GDM1 (cell line): Measurements from ENCODE around the gene EYS.

Experiments used
- DNase-seq: peaks from one replicate; lab custom pipeline; 2025; lab: John Stamatoyannopoulos, UW

Gene EYS

DNA sequence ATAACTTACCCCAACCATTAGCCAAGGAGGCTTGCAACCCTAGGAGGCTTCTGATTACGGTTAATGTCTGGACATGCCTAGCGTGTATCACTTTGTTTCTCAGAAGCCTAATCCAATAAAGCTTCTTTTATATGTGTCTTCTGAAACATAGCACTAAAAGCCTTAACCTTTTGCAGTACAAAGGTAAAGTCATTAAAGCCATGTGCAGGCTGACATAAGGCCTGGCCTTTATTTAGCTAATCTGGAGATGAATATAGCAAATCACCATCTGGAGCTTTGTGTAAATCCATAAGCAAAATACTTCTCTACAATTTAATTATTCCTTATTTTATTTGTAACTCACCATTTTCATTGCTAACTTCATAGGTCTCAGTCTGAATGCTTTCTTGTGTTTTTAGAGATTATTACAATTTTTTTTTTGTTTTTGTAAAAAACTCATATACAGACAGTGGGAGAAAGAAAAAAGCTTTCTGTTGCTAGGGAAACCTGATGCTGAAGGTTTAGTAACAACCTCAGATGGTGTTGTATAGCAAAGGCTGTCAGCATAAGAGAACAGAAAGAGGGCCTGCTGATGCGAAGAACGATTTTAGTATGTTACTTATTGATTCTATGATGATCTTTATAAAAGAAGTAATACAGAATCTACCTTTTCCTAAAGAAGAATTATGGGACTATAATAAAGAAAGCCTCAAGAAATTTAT lies at the start of gene EYS:
Gene EYS, minus strand, starts transcription at position 101 of the 701 bp plus-strand sequence. CDS start 211,816 bp downstream, outside the sequence.
- no peak for DNase-seq

GRCh38 chr6:65746302-65746701 lies 39.3 kb upstream of the EYS start:
- no peak for DNase-seq

GRCh38 chr6:65745614-65746013 lies 38.6 kb upstream of the EYS start:
- DNase-seq = no peak

DNA sequence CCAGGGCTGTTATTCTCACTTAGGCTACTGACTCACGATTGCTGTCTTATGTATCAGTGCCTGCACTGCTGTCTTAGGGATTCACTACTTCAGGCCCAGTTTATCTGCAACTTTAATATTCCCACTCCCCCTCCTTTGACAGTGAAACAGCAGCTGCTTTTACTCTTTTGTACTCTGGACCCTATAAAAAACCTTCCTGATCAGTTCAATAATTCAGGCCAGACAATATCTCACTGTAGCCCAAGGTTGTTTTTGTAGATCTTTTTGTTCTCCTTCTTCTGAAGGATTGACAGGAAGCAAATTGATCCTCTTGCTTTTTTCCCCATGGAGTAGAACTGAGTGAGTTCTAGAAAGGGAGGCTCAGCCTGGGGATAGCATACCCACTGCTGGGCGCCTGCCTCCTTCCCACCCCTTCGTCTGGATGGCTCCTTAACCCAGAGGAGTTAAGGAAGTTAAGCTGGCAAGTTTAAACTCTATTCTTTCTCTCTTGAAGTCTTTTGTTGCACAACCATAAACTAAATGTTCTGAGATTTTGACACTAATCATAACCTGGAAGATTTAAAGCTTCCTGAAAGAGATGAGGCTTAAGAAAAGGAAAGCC lies 22.0 kb upstream of the EYS start:
- no peak for DNase-seq

DNA sequence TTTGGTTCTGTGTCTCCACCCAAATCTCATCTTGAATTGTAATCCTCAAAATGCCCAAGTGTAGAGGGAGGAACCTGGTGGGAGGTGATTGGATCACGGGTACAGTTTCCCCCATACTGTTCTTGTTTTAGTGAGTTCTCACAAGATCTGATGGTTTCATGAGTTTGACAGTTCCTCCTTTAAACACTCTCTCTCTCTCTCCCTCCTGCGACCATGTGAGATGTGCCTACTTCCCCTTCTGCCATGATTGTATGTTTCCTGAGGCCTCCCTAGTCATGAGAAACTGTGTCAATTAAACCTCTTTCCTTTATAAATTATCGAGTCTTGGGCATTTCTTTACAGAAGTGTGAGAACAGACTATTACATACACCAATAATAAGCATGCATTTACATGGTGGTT lies 12.1 kb upstream of the EYS start:
- DNase-seq = no peak

GRCh38 chr6:65711531-65711930 lies 4.5 kb upstream of the EYS start:
- no peak for DNase-seq

- DNase-seq = no peak
Observed at GRCh38 chr6:65709099-65709830, 2.2 kb upstream of the EYS start.

- no peak for DNase-seq
Observed at GRCh38 chr6:65708162-65708561, 1.1 kb upstream of the EYS start.

DNA sequence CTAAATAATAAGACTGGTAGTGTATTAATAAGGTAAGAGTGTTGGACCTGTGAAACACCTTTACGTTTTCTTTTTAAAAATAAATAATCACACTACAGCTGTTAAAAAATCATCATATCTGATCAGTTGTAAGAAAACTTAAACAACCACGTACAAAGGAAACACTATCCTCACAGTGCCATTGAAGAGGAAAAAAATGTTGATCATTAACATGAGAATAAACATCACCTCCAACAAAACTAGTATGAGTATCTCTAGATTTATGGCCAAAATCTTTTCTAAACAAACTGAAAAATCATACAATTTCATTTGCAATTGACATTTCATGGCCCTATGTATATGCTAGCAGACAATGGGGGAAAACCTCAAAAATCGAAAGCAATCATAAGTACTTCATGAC lies 590 bp downstream of the EYS start:
- no peak for DNase-seq

- no peak for DNase-seq
Observed at GRCh38 chr6:65701325-65701724, 5.7 kb downstream of the EYS start.

DNA sequence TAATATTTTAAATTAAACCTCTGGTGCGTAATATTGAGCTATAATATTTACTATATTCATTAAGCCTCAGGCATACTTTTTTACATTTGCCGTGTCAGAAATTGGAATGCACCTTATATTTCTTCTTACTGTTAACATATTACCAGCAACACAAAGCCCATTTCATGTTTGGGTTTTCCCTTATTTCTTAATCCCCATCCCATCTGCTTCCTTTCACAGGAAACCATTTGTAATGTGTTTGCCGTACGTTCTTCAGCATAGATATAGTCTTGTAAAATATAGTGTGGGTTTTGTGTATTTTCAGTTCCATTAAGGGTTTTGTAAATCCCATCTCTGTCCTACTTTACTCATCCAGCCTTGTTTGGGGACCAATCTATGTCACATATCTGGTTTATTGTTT lies 6.5 kb downstream of the EYS start:
- DNase-seq = no peak

DNA sequence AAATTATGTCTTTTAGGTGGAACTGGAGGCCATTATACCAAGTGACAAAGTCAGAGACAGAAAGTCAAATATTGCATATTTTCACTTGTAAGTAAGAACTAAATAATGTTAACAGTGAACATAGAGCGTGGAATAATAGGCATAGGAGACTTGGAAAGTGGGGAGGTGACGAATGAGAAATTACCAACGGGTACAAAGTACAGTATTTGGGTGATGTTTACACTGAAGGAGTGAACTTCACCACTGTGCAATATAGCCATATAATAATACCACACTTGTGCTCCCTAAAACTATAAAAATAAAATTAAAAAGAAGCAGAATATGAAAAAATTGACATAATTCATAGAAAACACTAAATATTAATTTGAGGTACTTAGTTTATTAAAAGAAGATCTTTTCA lies 14.9 kb downstream of the EYS start:
- no peak for DNase-seq

- DNase-seq = no peak
Observed at GRCh38 chr6:65680232-65680631, 26.8 kb downstream of the EYS start.

DNA sequence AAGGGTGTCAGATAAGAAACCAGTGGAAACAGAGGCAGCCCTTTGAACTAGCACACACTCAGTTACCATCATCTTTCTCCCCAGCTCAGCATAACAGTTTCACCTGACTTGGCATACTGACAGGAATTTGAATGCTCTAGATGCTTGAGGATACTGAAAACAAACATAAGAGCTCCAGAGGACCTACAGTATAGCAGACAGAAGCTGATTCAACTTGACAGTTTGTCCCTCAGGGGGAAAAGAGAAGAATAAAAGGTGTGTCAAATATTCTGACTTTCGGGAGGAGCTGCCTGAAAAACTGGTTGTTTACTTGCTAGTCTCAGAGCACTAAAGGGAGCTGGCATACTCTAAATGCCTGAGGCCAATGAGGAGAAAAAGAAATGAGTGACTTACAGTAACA lies 35.1 kb downstream of the EYS start:
- no peak for DNase-seq

- DNase-seq = no peak
Observed at GRCh38 chr6:65667916-65668656, 38.9 kb downstream of the EYS start.

DNA sequence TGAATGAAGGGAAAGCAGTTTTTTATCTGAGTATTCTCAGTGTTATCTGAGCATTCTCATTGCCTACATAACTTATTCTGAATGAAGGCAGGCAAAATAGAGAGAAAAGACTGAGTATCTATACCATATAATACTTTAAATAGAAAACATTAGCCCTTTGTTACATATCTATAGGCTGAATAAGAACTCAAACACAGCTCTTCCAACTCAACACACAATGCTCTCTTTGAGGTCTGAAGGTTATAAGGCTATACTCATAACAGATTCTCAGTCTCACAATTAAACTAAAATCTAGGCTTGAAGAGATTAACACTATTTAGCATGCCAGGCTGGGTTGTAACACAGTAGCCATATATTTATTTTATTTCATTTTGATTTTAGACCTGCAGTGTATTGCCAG lies 56.9 kb downstream of the EYS start:
- DNase-seq = no peak

DNA sequence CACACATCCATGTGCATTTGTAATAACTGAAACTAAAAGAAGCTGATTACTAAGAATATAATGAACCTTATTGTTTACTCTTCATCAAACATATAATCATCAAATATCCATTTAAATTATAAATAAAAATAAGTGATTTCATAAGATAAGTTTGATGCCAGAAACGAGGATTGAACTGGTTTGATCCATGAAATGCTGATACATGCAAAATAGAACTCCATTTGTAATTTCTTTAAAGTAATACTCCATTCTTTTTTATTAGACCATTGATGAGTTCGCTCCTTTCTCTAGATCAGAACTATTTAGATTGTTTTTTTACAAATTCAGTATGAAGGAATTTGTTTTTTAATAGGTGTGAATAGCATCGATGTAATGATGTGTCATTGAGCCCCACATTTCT lies 57.6 kb downstream of the EYS start:
- DNase-seq = no peak

- DNase-seq = no peak
Observed at GRCh38 chr6:65646544-65646943, 60.5 kb downstream of the EYS start.

GRCh38 chr6:65642776-65643175 lies 64.2 kb downstream of the EYS start:
- DNase-seq = no peak

GRCh38 chr6:65638047-65638831 lies 68.8 kb downstream of the EYS start:
- DNase-seq = no peak

DNA sequence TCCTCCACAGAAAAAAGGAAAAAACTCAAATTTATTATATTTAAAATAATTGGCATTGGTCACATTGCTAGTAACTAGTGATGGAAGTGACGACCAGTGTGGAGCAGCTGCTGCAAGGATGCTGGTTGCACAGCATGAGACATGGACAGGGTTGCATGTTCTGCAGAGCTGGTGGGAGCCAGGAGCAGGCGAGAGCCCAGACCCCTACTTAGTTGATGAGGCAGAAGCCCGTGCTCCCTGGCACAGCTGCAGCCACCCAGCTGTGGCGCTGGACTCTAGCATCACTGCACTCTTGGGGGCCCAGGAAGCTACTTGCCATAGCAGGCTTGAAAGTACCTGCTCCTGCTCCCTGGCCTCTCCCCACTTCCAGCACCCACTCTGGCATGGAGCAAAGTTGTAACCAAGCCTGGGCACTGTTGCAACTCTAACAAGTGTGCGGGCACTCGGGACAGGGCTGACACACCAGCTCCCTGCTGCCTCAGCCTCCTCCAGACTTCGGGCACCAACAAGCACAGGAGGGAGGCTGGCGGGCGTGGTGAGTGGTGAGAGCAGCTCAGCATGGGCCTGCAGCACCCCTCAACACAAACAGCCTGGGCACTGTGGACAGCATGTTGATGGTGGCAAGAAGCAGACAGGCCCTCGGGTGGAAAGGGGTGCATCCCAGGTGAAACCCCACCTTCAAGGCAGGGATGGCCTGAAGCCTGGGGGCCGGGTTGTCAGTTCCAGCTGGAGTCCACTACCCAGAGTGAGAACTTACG lies 69.6 kb downstream of the EYS start:
- DNase-seq = no peak
